Vagina (tissue), 2 donors: ENCODE measurements around the gene ATP2B2. TPM values are rescaled to one million over a fixed set of nuclear protein-coding genes. Genes with fewer than 3 reads are reported as not detected.

ENCODE experiments used
- DNase-seq, 2 donors: peaks; one replicate each; pipeline ENCODE4 v3.0.0-alpha.2; 2017; ENCODE audit errors: extremely low spot score in 2 of 2
- H3K27ac ChIP-seq: fragments of 200-600 bp; sonication (generic); one replicate; pipeline ENCODE4 v1.5.1; 2019
- H3K27me3 ChIP-seq: fragments of 200-600 bp; sonication (generic); one replicate; pipeline ENCODE4 v1.5.1; 2019
- H3K36me3 ChIP-seq, 2 donors: fragments of 200-600 bp; sonication (generic); one replicate each; pipeline ENCODE4 v1.5.1; 2017 to 2019
- H3K4me1 ChIP-seq: fragments of 200-600 bp; sonication (generic); one replicate; pipeline ENCODE4 v1.5.1; 2019
- H3K4me3 ChIP-seq, 2 donors: fragments of 200-600 bp; sonication (generic); 1 replicate in 1 of 2; 2 replicates in 1 of 2; pipeline ENCODE4 v1.5.1; 2016 to 2019
- H3K9me3 ChIP-seq: fragments of 200-600 bp; sonication (generic); one replicate; pipeline ENCODE4 v1.5.1; 2019
- CTCF ChIP-seq, 3 experiments: fragments of 450-650 bp in 2 of 3; fragments of 200-600 bp in 1 of 3; sonication (generic) in 1 of 3; IDR thresholded peaks; one replicate each; pipeline ENCODE4 v1.5.1; 2017 to 2019; ENCODE audit warnings: antibody characterized with exemption in 3 of 3, mild to moderate bottlenecking in 2 of 3, moderate library complexity in 2 of 3
- POLR2A ChIP-seq, 2 donors: fragments of 450-650 bp; IDR thresholded peaks; one replicate each; pipeline ENCODE4 v1.6.1; 2017; ENCODE audit warnings: antibody characterized with exemption in 2 of 2, mild to moderate bottlenecking in 2 of 2, moderate library complexity in 2 of 2
- POLR2AphosphoS5 ChIP-seq, 2 donors: sonication (generic); formaldehyde crosslinking; IDR thresholded peaks; one replicate each; pipeline ENCODE4 v1.9.0; 2017; ENCODE audit warnings: antibody characterized with exemption in 2 of 2, mild to moderate bottlenecking in 2 of 2, low read depth in 1 of 2; ENCODE audit not compliant: insufficient read depth in 1 of 2
- intact Hi-C: fragments of 100-400 bp; cut with DNase I; formaldehyde crosslinking; loops from one replicate; pipeline ENCODE4 v1.15.1; 2023
- total RNA-seq: library from RNA; depleted of rRNA; stranded (reverse); fragments of >200 nt; gene quantifications from one replicate; pipeline ENCODE4 v1.2.3, GENCODE V29; 2016

Gene ATP2B2
- total RNA-seq, 1 donor from 2014 or later = 0.25 TPM

- H3K36me3 ChIP-seq = peaks cover 0 to 34% of the 10 kb centered on the region in 2 donors
- no peak for TF ChIP-seq POLR2A (IDR thresholded peaks at IDR 0.05)
- TF ChIP-seq POLR2AphosphoS5 (IDR thresholded peaks at IDR 0.05; ENCODE audit: insufficient read depth in 1 of 2, low read depth in 1 of 2) = no peak
- TF ChIP-seq CTCF (IDR thresholded peaks at IDR 0.05) = no peak
Measured at GRCh38 chr3:10284496-10284895, 220.9 kb downstream of the ATP2B2 start.

GRCh38 chr3:10283638-10284037 lies 221.7 kb downstream of the ATP2B2 start:
- intact Hi-C loops = no loop called here
- H3K27me3 ChIP-seq = no peaks in the 10 kb centered on the region
- H3K9me3 ChIP-seq = no peaks in the 10 kb centered on the region
- H3K4me1 ChIP-seq = no peaks in the 10 kb centered on the region
- no peak overlapping the region for H3K27ac ChIP-seq
- no peak for DNase-seq
- TF ChIP-seq POLR2A (IDR thresholded peaks at IDR 0.05) (no peak), CTCF (IDR thresholded peaks at IDR 0.05) (no peak), POLR2AphosphoS5 (IDR thresholded peaks at IDR 0.05; ENCODE audit: insufficient read depth in 1 of 2, low read depth in 1 of 2) (no peak)
- peaks cover 0 to 42% of the 10 kb centered on the region in 2 donors for H3K36me3 ChIP-seq
- H3K4me3 ChIP-seq = no peak overlapping the region

More at GRCh38 chr3:10284496-10284895, 220.9 kb downstream of the ATP2B2 start:
- no peak for DNase-seq
- H3K4me3 ChIP-seq = no peak overlapping the region
- no peaks in the 10 kb centered on the region for H3K9me3 ChIP-seq
- no peaks in the 10 kb centered on the region for H3K27me3 ChIP-seq
- H3K27ac ChIP-seq = no peak overlapping the region
- H3K4me1 ChIP-seq = no peaks in the 10 kb centered on the region
- intact Hi-C loops = no loop called here

GRCh38 chr3:10281951-10282350 lies 223.4 kb downstream of the ATP2B2 start:
- Histone ChIP-seq H3K36me3 (peaks cover 0 to 48% of the 10 kb centered on the region in 2 donors), H3K4me1 (no peaks in the 10 kb centered on the region), H3K27me3 (no peaks in the 10 kb centered on the region), H3K27ac (no peak overlapping the region), H3K9me3 (no peaks in the 10 kb centered on the region), H3K4me3 (no peak overlapping the region)
- intact Hi-C loops = no loop called here
- TF ChIP-seq POLR2A (IDR thresholded peaks at IDR 0.05) (no peak), CTCF (IDR thresholded peaks at IDR 0.05) (no peak), POLR2AphosphoS5 (IDR thresholded peaks at IDR 0.05; ENCODE audit: insufficient read depth in 1 of 2, low read depth in 1 of 2) (no peak)
- no peak for DNase-seq

GRCh38 chr3:10280571-10280970 lies 224.8 kb downstream of the ATP2B2 start:
- H3K4me3 ChIP-seq = no peak overlapping the region
- no peak for DNase-seq
- intact Hi-C loops = no loop called here
- no peaks in the 10 kb centered on the region for H3K9me3 ChIP-seq
- peaks cover 0 to 59% of the 10 kb centered on the region in 2 donors for H3K36me3 ChIP-seq
- H3K4me1 ChIP-seq = no peaks in the 10 kb centered on the region
- no peaks in the 10 kb centered on the region for H3K27me3 ChIP-seq
- no peak overlapping the region for H3K27ac ChIP-seq
- TF ChIP-seq POLR2AphosphoS5 (IDR thresholded peaks at IDR 0.05; ENCODE audit: insufficient read depth in 1 of 2, low read depth in 1 of 2) = no peak
- TF ChIP-seq CTCF (IDR thresholded peaks at IDR 0.05) = no peak
- no peak for TF ChIP-seq POLR2A (IDR thresholded peaks at IDR 0.05)

- no peak for DNase-seq
- Histone ChIP-seq H3K4me3 (no peak overlapping the region), H3K36me3 (peaks cover 0 to 56% of the 10 kb centered on the region in 2 donors), H3K27me3 (no peaks in the 10 kb centered on the region), H3K27ac (no peak overlapping the region), H3K9me3 (no peaks in the 10 kb centered on the region), H3K4me1 (no peaks in the 10 kb centered on the region)
- TF ChIP-seq POLR2AphosphoS5 (IDR thresholded peaks at IDR 0.05; ENCODE audit: insufficient read depth in 1 of 2, low read depth in 1 of 2) (no peak), CTCF (IDR thresholded peaks at IDR 0.05) (no peak), POLR2A (IDR thresholded peaks at IDR 0.05) (no peak)
- intact Hi-C loops = no loop called here
Measured at GRCh38 chr3:10280177-10280529, 225.2 kb downstream of the ATP2B2 start.
